IMR-90 (cell line): Measurements from ENCODE around the gene PNPLA5.

Experiments
- BHLHE40 ChIP-seq: fragments of 150-350 bp; IDR thresholded peaks from 2 replicates; pipeline ENCODE4 v1.6.1; 2016; ENCODE audit warnings: mild to moderate bottlenecking, low read depth, low read length
- CEBPB ChIP-seq: IDR thresholded peaks from 2 replicates; pipeline ENCODE4 v1.6.1; 2012; ENCODE audit warnings: low read depth, low read length, improper control_type of control experiment
- FOS ChIP-seq: fragments of 150-350 bp; IDR thresholded peaks from 2 replicates; pipeline ENCODE4 v1.6.1; 2016; ENCODE audit warnings: low read depth, low read length
- MAZ ChIP-seq: IDR thresholded peaks from 2 replicates; pipeline ENCODE4 v1.6.1; 2012; ENCODE audit warnings: low read depth, mild to moderate bottlenecking, low read length, improper control_type of control experiment, moderate library complexity, borderline replicate concordance
- MXI1 ChIP-seq: IDR thresholded peaks from 2 replicates; pipeline ENCODE4 v1.6.1; 2012; ENCODE audit warnings: low read depth, mild to moderate bottlenecking, low read length, moderate library complexity, borderline replicate concordance
- NFE2L2 ChIP-seq: fragments of 150-350 bp; IDR thresholded peaks from 2 replicates; pipeline ENCODE4 v1.6.1; 2016; ENCODE audit warnings: low read depth, mild to moderate bottlenecking, low read length
- POLR2A ChIP-seq: IDR thresholded peaks from 2 replicates; pipeline ENCODE4 v1.6.1; 2012; ENCODE audit warnings: mild to moderate bottlenecking, low read depth, low read length
- RAD21 ChIP-seq: IDR thresholded peaks from 2 replicates; pipeline ENCODE4 v1.6.1; 2012; ENCODE audit warnings: low read length, improper control_type of control experiment
- RCOR1 ChIP-seq: IDR thresholded peaks from 2 replicates; pipeline ENCODE4 v1.6.1; 2012; ENCODE audit warnings: mild to moderate bottlenecking, low read length, improper control_type of control experiment; ENCODE audit not compliant: insufficient replicate concordance
- RFX5 ChIP-seq: IDR thresholded peaks from 2 replicates; pipeline ENCODE4 v1.8.0; 2012; ENCODE audit warnings: low read depth, mild to moderate bottlenecking, low read length, moderate library complexity
- SMC3 ChIP-seq: fragments of 150-350 bp; IDR thresholded peaks from 2 replicates; pipeline ENCODE4 v1.6.1; 2016; ENCODE audit warnings: low read depth, mild to moderate bottlenecking, antibody characterized with exemption, low read length, moderate library complexity
- USF2 ChIP-seq: fragments of 150-350 bp; IDR thresholded peaks from 2 replicates; pipeline ENCODE4 v1.6.1; 2017; ENCODE audit warnings: mild to moderate bottlenecking, antibody characterized with exemption, low read length, low read depth
- TF ChIP-seq, protein P1 (sequence below): fragments of 150-350 bp; IDR thresholded peaks from 2 replicates; pipeline ENCODE4 v1.6.1; 2016; ENCODE audit warnings: low read depth, mild to moderate bottlenecking, low read length, moderate library complexity, borderline replicate concordance
- TF ChIP-seq, protein P2 (sequence below): conservative IDR thresholded peaks from 2 replicates; pipeline ENCODE4 v1.5.1; 2012; ENCODE audit warnings: mild to moderate bottlenecking, low read depth, low read length, improper control_type of control experiment

DNA sequence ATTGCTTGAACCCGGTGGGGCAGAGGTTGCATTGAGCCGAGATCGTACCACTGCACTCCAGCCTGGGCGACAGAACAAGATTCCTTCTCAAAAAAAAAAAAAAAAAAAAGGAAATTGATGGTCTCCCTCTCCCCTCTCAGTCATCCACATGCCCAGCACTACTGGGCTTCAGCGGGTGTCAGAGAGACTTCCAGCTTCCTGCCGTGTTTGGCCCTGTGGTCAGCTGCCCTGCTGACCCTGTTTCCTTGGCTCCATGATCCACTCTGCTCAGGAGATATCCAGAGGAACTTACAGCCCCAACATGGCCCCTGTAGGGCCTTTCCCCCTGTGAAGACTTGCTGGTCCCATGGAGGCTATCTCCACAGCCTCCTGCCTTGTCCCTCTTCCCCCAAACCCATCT lies 25.7 kb upstream of the PNPLA5 start:
- TF ChIP-seq, protein P1, sequence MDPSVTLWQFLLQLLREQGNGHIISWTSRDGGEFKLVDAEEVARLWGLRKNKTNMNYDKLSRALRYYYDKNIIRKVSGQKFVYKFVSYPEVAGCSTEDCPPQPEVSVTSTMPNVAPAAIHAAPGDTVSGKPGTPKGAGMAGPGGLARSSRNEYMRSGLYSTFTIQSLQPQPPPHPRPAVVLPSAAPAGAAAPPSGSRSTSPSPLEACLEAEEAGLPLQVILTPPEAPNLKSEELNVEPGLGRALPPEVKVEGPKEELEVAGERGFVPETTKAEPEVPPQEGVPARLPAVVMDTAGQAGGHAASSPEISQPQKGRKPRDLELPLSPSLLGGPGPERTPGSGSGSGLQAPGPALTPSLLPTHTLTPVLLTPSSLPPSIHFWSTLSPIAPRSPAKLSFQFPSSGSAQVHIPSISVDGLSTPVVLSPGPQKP: no peak
- TF ChIP-seq, protein P2, sequence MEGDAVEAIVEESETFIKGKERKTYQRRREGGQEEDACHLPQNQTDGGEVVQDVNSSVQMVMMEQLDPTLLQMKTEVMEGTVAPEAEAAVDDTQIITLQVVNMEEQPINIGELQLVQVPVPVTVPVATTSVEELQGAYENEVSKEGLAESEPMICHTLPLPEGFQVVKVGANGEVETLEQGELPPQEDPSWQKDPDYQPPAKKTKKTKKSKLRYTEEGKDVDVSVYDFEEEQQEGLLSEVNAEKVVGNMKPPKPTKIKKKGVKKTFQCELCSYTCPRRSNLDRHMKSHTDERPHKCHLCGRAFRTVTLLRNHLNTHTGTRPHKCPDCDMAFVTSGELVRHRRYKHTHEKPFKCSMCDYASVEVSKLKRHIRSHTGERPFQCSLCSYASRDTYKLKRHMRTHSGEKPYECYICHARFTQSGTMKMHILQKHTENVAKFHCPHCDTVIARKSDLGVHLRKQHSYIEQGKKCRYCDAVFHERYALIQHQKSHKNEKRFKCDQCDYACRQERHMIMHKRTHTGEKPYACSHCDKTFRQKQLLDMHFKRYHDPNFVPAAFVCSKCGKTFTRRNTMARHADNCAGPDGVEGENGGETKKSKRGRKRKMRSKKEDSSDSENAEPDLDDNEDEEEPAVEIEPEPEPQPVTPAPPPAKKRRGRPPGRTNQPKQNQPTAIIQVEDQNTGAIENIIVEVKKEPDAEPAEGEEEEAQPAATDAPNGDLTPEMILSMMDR: no peak
- no peak for TF ChIP-seq POLR2A
- no peak for TF ChIP-seq MAZ
- no peak for TF ChIP-seq CEBPB
- no peak for TF ChIP-seq FOS
- no peak for TF ChIP-seq SMC3
- no peak for TF ChIP-seq RAD21
- TF ChIP-seq USF2: no peak
- TF ChIP-seq BHLHE40: no peak
- no peak for TF ChIP-seq NFE2L2
- TF ChIP-seq RFX5: no peak
- TF ChIP-seq MXI1: no peak
- no peak for TF ChIP-seq RCOR1
